Skeletal muscle satellite cell (primary cell): Measurements from ENCODE around the gene GDNF.

Source experiments
- H3K27me3 ChIP-seq: 2 replicates; pipeline ENCODE4 v1.7.0; 2013; ENCODE audit warnings: low read length; ENCODE audit not compliant: control insufficient read depth, insufficient read depth
- H3K36me3 ChIP-seq: 2 replicates; pipeline ENCODE4 v1.7.0; 2013; ENCODE audit warnings: mild to moderate bottlenecking, control low read depth, low read length; ENCODE audit not compliant: insufficient read depth
- H3K4me1 ChIP-seq: 2 replicates; pipeline ENCODE4 v1.7.0; 2013; ENCODE audit warnings: low read length; ENCODE audit not compliant: control insufficient read depth, insufficient read depth
- H3K4me2 ChIP-seq: 2 replicates; pipeline ENCODE4 v1.7.0; 2013; ENCODE audit warnings: mild to moderate bottlenecking, low read length
- H3K4me3 ChIP-seq: 2 replicates; pipeline ENCODE4 v1.7.0; 2013; ENCODE audit warnings: low read length
- H3K9ac ChIP-seq: 2 replicates; pipeline ENCODE4 v1.7.0; 2013; ENCODE audit warnings: mild to moderate bottlenecking, low read depth, low read length, moderate library complexity
- H3K9me3 ChIP-seq: replicated peaks from 2 replicates; pipeline ENCODE4 v1.7.0; 2013; ENCODE audit warnings: mild to moderate bottlenecking, control low read depth, low read length

GDNF gene

GRCh38 chr5:37844009-37844408, 4.2 kb upstream of the GDNF start:
- H3K27me3 ChIP-seq, result peaks cover 5% of the 10 kb centered on the region
- H3K9ac ChIP-seq, result no peak overlapping the region
- no peak overlapping the region for H3K4me3 ChIP-seq
- H3K36me3 ChIP-seq, result no peaks in the 10 kb centered on the region
- peaks cover 25% of the 10 kb centered on the region for H3K4me1 ChIP-seq
- no peaks in the 10 kb centered on the region for H3K9me3 ChIP-seq
- no peak overlapping the region for H3K4me2 ChIP-seq

- Histone ChIP-seq H3K4me1 (peaks cover 29% of the 10 kb centered on the region), H3K27me3 (peaks cover 13% of the 10 kb centered on the region), H3K4me2 (no peak overlapping the region), H3K9ac (no peak overlapping the region), H3K4me3 (no peak overlapping the region), H3K36me3 (no peaks in the 10 kb centered on the region), H3K9me3 (no peaks in the 10 kb centered on the region)
Measured at GRCh38 chr5:37842048-37842447, 2.2 kb upstream of the GDNF start.

GRCh38 chr5:37841203-37841602, 1.4 kb upstream of the GDNF start:
- H3K4me2 ChIP-seq, result no peak overlapping the region
- H3K4me1 ChIP-seq, result peaks cover 38% of the 10 kb centered on the region
- H3K9me3 ChIP-seq, result no peaks in the 10 kb centered on the region
- no peak overlapping the region for H3K4me3 ChIP-seq
- no peaks in the 10 kb centered on the region for H3K36me3 ChIP-seq
- H3K27me3 ChIP-seq, result peaks cover 16% of the 10 kb centered on the region
- no peak overlapping the region for H3K9ac ChIP-seq

- peak overlapping the region; percentile 96 for H3K4me2 ChIP-seq
- no peaks in the 10 kb centered on the region for H3K9me3 ChIP-seq
- peaks cover 23% of the 10 kb centered on the region for H3K27me3 ChIP-seq
- H3K4me1 ChIP-seq, result peaks cover 38% of the 10 kb centered on the region
- H3K4me3 ChIP-seq, result peak overlapping the region; percentile 73
- no peaks in the 10 kb centered on the region for H3K36me3 ChIP-seq
- H3K9ac ChIP-seq, result peak overlapping the region; percentile 58
Measured at GRCh38 chr5:37840053-37841034, 503 bp upstream of the GDNF start.

- no peaks in the 10 kb centered on the region for H3K9me3 ChIP-seq
- H3K4me3 ChIP-seq, result peak overlapping the region; percentile 73
- peak overlapping the region; percentile 57 for H3K9ac ChIP-seq
- peaks cover 29% of the 10 kb centered on the region for H3K27me3 ChIP-seq
- H3K4me2 ChIP-seq, result peak overlapping the region; percentile 96
- peaks cover 38% of the 10 kb centered on the region for H3K4me1 ChIP-seq
- no peaks in the 10 kb centered on the region for H3K36me3 ChIP-seq
Measured at GRCh38 chr5:37838933-37839341, 904 bp downstream of the GDNF start.

- Histone ChIP-seq H3K27me3 (peaks cover 29% of the 10 kb centered on the region), H3K4me1 (peaks cover 38% of the 10 kb centered on the region), H3K9ac (peak overlapping the region; percentile 57), H3K4me3 (peak overlapping the region; percentile 73), H3K36me3 (no peaks in the 10 kb centered on the region), H3K9me3 (no peaks in the 10 kb centered on the region), H3K4me2 (peak overlapping the region; percentile 96)
Measured at GRCh38 chr5:37838152-37838932, 1.5 kb downstream of the GDNF start.

GRCh38 chr5:37837414-37838032, 2.3 kb downstream of the GDNF start:
- Histone ChIP-seq H3K4me3 (peak overlapping the region; percentile 73), H3K4me1 (peaks cover 38% of the 10 kb centered on the region), H3K9ac (peak overlapping the region; percentile 70), H3K36me3 (no peaks in the 10 kb centered on the region), H3K9me3 (no peaks in the 10 kb centered on the region), H3K4me2 (peak overlapping the region; percentile 96), H3K27me3 (peaks cover 29% of the 10 kb centered on the region)

- peak overlapping the region; percentile 70 for H3K9ac ChIP-seq
- no peaks in the 10 kb centered on the region for H3K9me3 ChIP-seq
- peak overlapping the region; percentile 73 for H3K4me3 ChIP-seq
- H3K36me3 ChIP-seq, result no peaks in the 10 kb centered on the region
- peak overlapping the region; percentile 96 for H3K4me2 ChIP-seq
- peaks cover 29% of the 10 kb centered on the region for H3K27me3 ChIP-seq
- H3K4me1 ChIP-seq, result peaks cover 40% of the 10 kb centered on the region
Measured at GRCh38 chr5:37836592-37837413, 3.0 kb downstream of the GDNF start.

- H3K9ac ChIP-seq, result peak overlapping the region; percentile 70
- H3K4me2 ChIP-seq, result peak overlapping the region; percentile 96
- H3K36me3 ChIP-seq, result no peaks in the 10 kb centered on the region
- no peaks in the 10 kb centered on the region for H3K9me3 ChIP-seq
- peak overlapping the region; percentile 73 for H3K4me3 ChIP-seq
- peaks cover 33% of the 10 kb centered on the region for H3K27me3 ChIP-seq
- peaks cover 44% of the 10 kb centered on the region for H3K4me1 ChIP-seq
Measured at GRCh38 chr5:37836235-37836591, 3.6 kb downstream of the GDNF start.

GRCh38 chr5:37835380-37835973, 4.4 kb downstream of the GDNF start:
- H3K9me3 ChIP-seq, result no peaks in the 10 kb centered on the region
- H3K4me3 ChIP-seq, result no peak overlapping the region
- peaks cover 35% of the 10 kb centered on the region for H3K27me3 ChIP-seq
- peaks cover 39% of the 10 kb centered on the region for H3K4me1 ChIP-seq
- no peak overlapping the region for H3K9ac ChIP-seq
- no peak overlapping the region for H3K4me2 ChIP-seq
- H3K36me3 ChIP-seq, result no peaks in the 10 kb centered on the region
